LNCAP (cell line): ENCODE measurements around the gene ALKBH5.

Source experiments
- CTCF ChIP-seq: fragments of 450-650 bp; IDR thresholded peaks from 2 replicates; pipeline ENCODE4 v1.5.1; 2017; ENCODE audit warnings: mild to moderate bottlenecking

The ALKBH5 gene

GRCh38 chr17:18256351-18256750, 72.7 kb downstream of the ALKBH5 start:
- no peak for TF ChIP-seq CTCF

GRCh38 chr17:18256776-18257175, 73.1 kb downstream of the ALKBH5 start:
- no peak for TF ChIP-seq CTCF

- no peak for TF ChIP-seq CTCF
These were observed 73.8 kb downstream of the ALKBH5 start for GRCh38 chr17:18257268-18257981.

- no peak for TF ChIP-seq CTCF
These were observed 74.3 kb downstream of the ALKBH5 start for GRCh38 chr17:18257982-18258355.

GRCh38 chr17:18258356-18259038, 74.9 kb downstream of the ALKBH5 start, which contains the start of gene FLII:
TSS of gene FLII (minus strand) at chr17:18258738. CDS start at chr17:18258690, 48 bp downstream.
- no peak for TF ChIP-seq CTCF
